ENCODE measurements around the gene CYGB.
"Not testable (repeated sequence)": the region's sequence is repeated elsewhere in the genome, so short reads cannot be mapped to it uniquely, and the experiment has no call there.

The CYGB gene

GRCh38 chr17:76530095-76530723 lies 7.3 kb downstream of the CYGB start:
- H3K4me3 ChIP-seq (ENCODE audit: low read depth, low read length) = no peak overlapping the region
- ChIA-PET POLR2A (interaction anchor here (1.0 to 1.7 kb wide), 2 partner anchors 16 to 32 kb away, joined by 3 to 7 read pairs; no protein-coding TSS in a partner anchor), CTCF (interaction anchor here (0.6 to 4.7 kb wide), 9 partner anchors 10 to 790 kb away, joined by 3 to 46 read pairs (median 10); partner anchors contain the start of genes MXRA7 and PRCD)
- TF ChIP-seq CTCF (IDR thresholded peaks at IDR 0.05; ENCODE audit: insufficient read depth, low read length, missing control alignments) = no peak
- DNase-seq (ENCODE audit: low read depth, low spot score) = no peak

- CTCF ChIA-PET = interaction anchor here (0.6 to 4.7 kb wide), 12 partner anchors 10 to 791 kb away, joined by 3 to 46 read pairs (median 8); partner anchors contain the start of genes MXRA7 and PRCD
- no peak for DNase-seq (ENCODE audit: low read depth, low spot score)
- POLR2A ChIA-PET = interaction anchor here (0.6 to 1.7 kb wide), 3 partner anchors 17 to 34 kb away, joined by 3 to 7 read pairs (median 3); no protein-coding TSS in a partner anchor
- no peak for TF ChIP-seq CTCF (IDR thresholded peaks at IDR 0.05; ENCODE audit: insufficient read depth, low read length, missing control alignments)
- no peak overlapping the region for H3K4me3 ChIP-seq (ENCODE audit: low read depth, low read length)
These were observed 8.1 kb downstream of the CYGB start for GRCh38 chr17:76529224-76530094.

DNA sequence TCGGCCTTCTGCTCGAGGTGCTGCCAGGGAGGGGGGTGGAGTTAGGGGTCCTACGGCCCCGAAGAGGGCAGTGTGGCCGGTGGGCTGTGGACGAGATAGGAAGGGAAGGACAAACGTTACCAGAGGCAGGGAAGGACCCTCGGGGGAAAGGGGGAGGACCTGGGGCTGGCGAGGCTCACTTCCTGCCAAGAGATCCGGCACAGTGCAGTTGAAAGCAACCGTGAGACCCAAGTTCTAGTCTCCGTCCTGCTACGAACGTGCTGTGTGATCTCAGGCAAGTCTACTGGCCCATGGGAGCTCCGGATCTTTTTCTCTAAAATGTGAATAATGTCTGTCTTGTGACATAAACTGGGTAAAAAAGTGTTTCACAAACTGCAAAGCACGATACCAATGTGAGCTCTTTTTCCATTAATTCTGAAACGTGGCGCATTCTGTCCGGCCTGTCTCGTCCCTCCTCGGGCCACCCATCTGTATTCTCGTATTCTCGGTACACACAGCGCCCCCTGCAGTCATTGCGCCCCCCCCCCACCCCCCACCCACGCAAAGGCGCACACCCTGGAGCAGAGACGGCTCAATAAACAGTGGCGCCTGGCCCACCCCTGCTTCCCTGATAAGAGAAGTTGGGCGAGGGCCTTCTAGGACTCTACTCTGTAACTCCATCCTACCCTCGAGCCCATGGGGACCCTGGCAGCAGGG lies 8.8 kb downstream of the CYGB start:
- TF ChIP-seq CTCF (IDR thresholded peaks at IDR 0.05; ENCODE audit: insufficient read depth, low read length, missing control alignments) = no peak
- DNase-seq (ENCODE audit: low read depth, low spot score) = no peak
- H3K4me3 ChIP-seq (ENCODE audit: low read depth, low read length) = no peak overlapping the region
- POLR2A ChIA-PET = interaction anchor here (0.6 to 1.7 kb wide), 2 partner anchors 18 to 35 kb away, joined by 3 to 7 read pairs; no protein-coding TSS in a partner anchor
- CTCF ChIA-PET = interaction anchor here (1.0 to 4.7 kb wide), 15 partner anchors 9 to 186 kb away, joined by 3 to 46 read pairs (median 7); partner anchors contain the start of genes MXRA7 and PRCD

DNA sequence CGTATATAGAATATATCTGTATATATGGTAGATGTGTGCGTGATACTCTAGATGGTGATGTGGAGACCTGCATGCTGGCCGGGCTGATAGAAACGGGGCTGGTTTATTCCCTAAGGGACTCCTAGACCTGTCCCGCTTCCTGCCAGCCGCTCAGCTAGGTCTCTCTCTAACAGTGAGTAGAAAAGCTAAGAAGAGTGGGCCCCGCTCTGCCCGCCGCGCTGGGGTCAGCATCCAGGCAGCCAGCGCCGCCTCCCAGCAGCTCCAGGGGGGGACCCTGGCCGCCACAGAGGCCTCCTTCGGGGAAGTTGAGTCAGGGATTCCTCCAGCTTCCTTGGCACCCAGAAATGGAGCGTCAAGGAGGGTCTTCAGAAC lies 9.4 kb downstream of the CYGB start:
- ChIA-PET POLR2A (interaction anchor here (0.5 to 1.1 kb wide), 2 partner anchors 18 to 66 kb away, joined by 3 read pairs; no protein-coding TSS in a partner anchor), CTCF (interaction anchor here (1.0 to 4.7 kb wide), 15 partner anchors 8 to 186 kb away, joined by 3 to 46 read pairs (median 8); partner anchors contain the start of gene PRCD)
- DNase-seq (ENCODE audit: low read depth, low spot score) = no peak
- H3K4me3 ChIP-seq (ENCODE audit: low read depth, low read length) = no peak overlapping the region
- TF ChIP-seq CTCF (IDR thresholded peaks at IDR 0.05; ENCODE audit: insufficient read depth, low read length, missing control alignments) = no peak

- POLR2A ChIA-PET = interaction anchor here (0.5 to 1.1 kb wide), 2 partner anchors 19 to 65 kb away, joined by 3 read pairs; no protein-coding TSS in a partner anchor
- H3K4me3 ChIP-seq (ENCODE audit: low read depth, low read length) = no peak overlapping the region
- CTCF ChIA-PET = interaction anchor here (1.0 to 4.7 kb wide), 13 partner anchors 8 to 187 kb away, joined by 3 to 46 read pairs (median 8); partner anchors contain the start of gene PRCD
- DNase-seq (ENCODE audit: low read depth, low spot score) = no peak
- no peak for TF ChIP-seq CTCF (IDR thresholded peaks at IDR 0.05; ENCODE audit: insufficient read depth, low read length, missing control alignments)
These were observed 9.9 kb downstream of the CYGB start for GRCh38 chr17:76527430-76528111.

DNA sequence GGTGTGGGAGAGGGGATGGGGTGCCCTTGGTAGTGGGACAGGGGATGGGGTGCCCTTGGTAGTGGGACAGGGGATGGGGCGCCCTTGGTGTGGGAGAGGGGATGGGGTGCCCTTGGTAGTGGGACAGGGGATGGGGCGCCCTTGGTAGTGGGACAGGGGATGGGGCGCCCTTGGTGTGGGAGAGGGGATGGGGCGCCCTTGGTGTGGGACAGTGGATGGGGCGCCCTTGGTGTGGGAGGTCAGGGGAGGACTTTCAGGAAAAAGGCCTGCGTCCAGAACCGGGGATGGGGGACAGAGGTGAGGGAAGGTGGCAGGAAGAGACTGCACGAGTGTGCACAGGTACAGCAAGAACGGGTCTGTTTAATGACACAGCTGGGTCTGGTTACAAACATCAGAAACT lies 10.5 kb downstream of the CYGB start:
- not testable (repeated sequence) for DNase-seq (ENCODE audit: low read depth, low spot score); H3K4me3 ChIP-seq (ENCODE audit: low read depth, low read length)
- ChIA-PET POLR2A (interaction anchor here (1.1 kb wide), 1 partner anchor 19 kb away, joined by 3 read pairs; no protein-coding TSS in a partner anchor), CTCF (interaction anchor here (1.5 to 4.7 kb wide), 8 partner anchors 9 to 187 kb away, joined by 3 to 46 read pairs (median 9); partner anchors contain the start of gene PRCD)

DNA sequence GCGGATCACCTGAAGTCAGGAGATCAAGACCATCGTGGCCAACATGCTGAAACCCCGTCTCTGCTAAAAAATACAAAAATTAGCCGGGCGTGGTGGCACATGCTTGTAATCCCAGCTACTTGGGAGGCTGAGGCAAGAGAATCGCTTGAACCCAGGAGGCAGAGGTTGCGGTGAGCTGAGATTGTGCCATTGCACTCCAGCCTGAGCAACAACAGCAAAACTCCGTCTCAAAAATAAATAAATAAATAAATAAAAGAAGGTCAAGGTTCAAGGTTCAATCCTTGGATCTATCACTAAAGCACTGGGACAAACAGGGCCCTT lies 12.0 kb downstream of the CYGB start:
- DNase-seq (ENCODE audit: low read depth, low spot score); POLR2A ChIA-PET; H3K4me3 ChIP-seq (ENCODE audit: low read depth, low read length): not testable (repeated sequence)
- CTCF ChIA-PET = interaction anchor here (1.2 to 8.2 kb wide), 4 partner anchors 17 to 189 kb away, joined by 3 to 180 read pairs (median 86); partner anchors contain the start of genes CYGB and PRCD
